Measurements from ENCODE around the gene AFF4.

AFF4 gene

GRCh38 chr5:132916086-132916485, 47.3 kb downstream of the AFF4 start:
- peaks cover 9% of the 10 kb centered on the region for H3K4me1 ChIP-seq (ENCODE audit: insufficient read depth, poor library complexity, severe bottlenecking)
- peak overlapping the region; percentile 39 for H3K27ac ChIP-seq (ENCODE audit: poor library complexity, severe bottlenecking)
- no peaks in the 10 kb centered on the region for H3K9me3 ChIP-seq (ENCODE audit: severe bottlenecking)
- DNase-seq (ENCODE audit: low spot score) (no peak), ATAC-seq (ENCODE audit: low read depth) (no peak)
- no peak for TF ChIP-seq CTCF (IDR thresholded peaks at IDR 0.05; ENCODE audit: poor library complexity, severe bottlenecking)
- no peaks in the 10 kb centered on the region for H3K27me3 ChIP-seq (ENCODE audit: insufficient read depth, poor library complexity, severe bottlenecking)
- no peak overlapping the region for H3K4me3 ChIP-seq (ENCODE audit: severe bottlenecking)
- H3K36me3 ChIP-seq (ENCODE audit: low read depth) = peaks cover 85% of the 10 kb centered on the region

GRCh38 chr5:132915681-132916080, 47.8 kb downstream of the AFF4 start:
- TF ChIP-seq CTCF (IDR thresholded peaks at IDR 0.05; ENCODE audit: poor library complexity, severe bottlenecking) = no peak
- DNase-seq (ENCODE audit: low spot score) = no peak
- Histone ChIP-seq H3K9me3 (ENCODE audit: severe bottlenecking) (no peaks in the 10 kb centered on the region), H3K27ac (ENCODE audit: poor library complexity, severe bottlenecking) (peak overlapping the region; percentile 39), H3K4me3 (ENCODE audit: severe bottlenecking) (no peak overlapping the region), H3K4me1 (ENCODE audit: insufficient read depth, poor library complexity, severe bottlenecking) (peaks cover 9% of the 10 kb centered on the region), H3K36me3 (ENCODE audit: low read depth) (peaks cover 85% of the 10 kb centered on the region), H3K27me3 (ENCODE audit: insufficient read depth, poor library complexity, severe bottlenecking) (no peaks in the 10 kb centered on the region)
- ATAC-seq (ENCODE audit: low read depth) = no peak

- H3K36me3 ChIP-seq (ENCODE audit: low read depth) = peaks cover 70% of the 10 kb centered on the region
Measured at GRCh38 chr5:132909702-132910101, 53.7 kb downstream of the AFF4 start.

GRCh38 chr5:132907161-132907560, 56.3 kb downstream of the AFF4 start:
- peaks cover 69% of the 10 kb centered on the region for H3K36me3 ChIP-seq (ENCODE audit: low read depth)
- DNase-seq (ENCODE audit: low spot score) = no peak

More at GRCh38 chr5:132909702-132910101, 53.7 kb downstream of the AFF4 start:
- H3K9me3 ChIP-seq (ENCODE audit: severe bottlenecking) = no peaks in the 10 kb centered on the region
- H3K4me1 ChIP-seq (ENCODE audit: insufficient read depth, poor library complexity, severe bottlenecking) = no peaks in the 10 kb centered on the region
- no peak overlapping the region for H3K27ac ChIP-seq (ENCODE audit: poor library complexity, severe bottlenecking)
- DNase-seq (ENCODE audit: low spot score) (no peak), ATAC-seq (ENCODE audit: low read depth) (no peak)
- no peak overlapping the region for H3K4me3 ChIP-seq (ENCODE audit: severe bottlenecking)
- no peak for TF ChIP-seq CTCF (IDR thresholded peaks at IDR 0.05; ENCODE audit: poor library complexity, severe bottlenecking)
- no peaks in the 10 kb centered on the region for H3K27me3 ChIP-seq (ENCODE audit: insufficient read depth, poor library complexity, severe bottlenecking)

More at GRCh38 chr5:132907161-132907560, 56.3 kb downstream of the AFF4 start:
- H3K9me3 ChIP-seq (ENCODE audit: severe bottlenecking) = no peaks in the 10 kb centered on the region
- no peak overlapping the region for H3K4me3 ChIP-seq (ENCODE audit: severe bottlenecking)
- ATAC-seq (ENCODE audit: low read depth) = no peak; the same call in 2 of the 3 replicates
- no peak for TF ChIP-seq CTCF (IDR thresholded peaks at IDR 0.05; ENCODE audit: poor library complexity, severe bottlenecking)
- no peaks in the 10 kb centered on the region for H3K27me3 ChIP-seq (ENCODE audit: insufficient read depth, poor library complexity, severe bottlenecking)
- no peak overlapping the region for H3K27ac ChIP-seq (ENCODE audit: poor library complexity, severe bottlenecking)
- no peaks in the 10 kb centered on the region for H3K4me1 ChIP-seq (ENCODE audit: insufficient read depth, poor library complexity, severe bottlenecking)
